Neural crest cell (in vitro differentiated cells): Measurements from ENCODE around the gene LDHAL6B. TPM values are rescaled to one million over a fixed set of nuclear protein-coding genes. Genes with fewer than 3 reads are reported as not detected.

ENCODE experiments used
- DNase-seq: peaks from one replicate; pipeline ENCODE4 v3.0.0; 2021; ENCODE audit warnings: low read depth, mixed read lengths, low spot score
- H3K27ac Mint-ChIP-seq: one replicate; pipeline ENCODE4 v1.8.0; 2021; ENCODE audit warnings: mild to moderate bottlenecking, mixed read lengths; ENCODE audit not compliant: unreplicated experiment
- H3K27me3 Mint-ChIP-seq: 2 replicates; pipeline ENCODE4 v1.8.0; 2021; ENCODE audit warnings: low read depth, mild to moderate bottlenecking, mixed read lengths
- H3K36me3 Mint-ChIP-seq: 2 replicates; pipeline ENCODE4 v1.8.0; 2021; ENCODE audit warnings: low read depth, mild to moderate bottlenecking, mixed read lengths
- H3K4me1 Mint-ChIP-seq: 2 replicates; pipeline ENCODE4 v1.8.0; 2021; ENCODE audit warnings: mixed read lengths
- H3K4me3 Mint-ChIP-seq: one replicate; pipeline ENCODE4 v1.8.0; 2021; ENCODE audit warnings: mild to moderate bottlenecking, mixed read lengths
- H3K9me3 Mint-ChIP-seq: 2 replicates; pipeline ENCODE4 v1.8.0; 2021; ENCODE audit warnings: mixed read lengths
- CTCF ChIP-seq: fragments of 200-600 bp; sonication (generic); conservative IDR thresholded peaks from 2 replicates; pipeline ENCODE4 v1.5.0; 2021; ENCODE audit warnings: antibody characterized with exemption, mild to moderate bottlenecking
- microRNA-seq: library from miRNA; unstranded; fragments of <30 nt; microRNA quantifications from one replicate; pipeline ENCODE4, GENCODE V29; 2020
- total RNA-seq: library from RNA; stranded (reverse); gene quantifications from 2 replicates; pipeline ENCODE4 v1.2.1, GENCODE V29; 2021

LDHAL6B gene
- total RNA-seq, 1 donor from 2014 or later = not detected

- Mint-ChIP-seq H3K27ac (no peak overlapping the region), H3K36me3 (no peaks in the 10 kb centered on the region), H3K4me3 (no peak overlapping the region), H3K27me3 (no peaks in the 10 kb centered on the region), H3K9me3 (no peaks in the 10 kb centered on the region), H3K4me1 (peaks cover 3% of the 10 kb centered on the region)
- no peak for TF ChIP-seq CTCF
- no peak for DNase-seq
Observed at GRCh38 chr15:59251001-59251845, 44.6 kb downstream of the LDHAL6B start.

- H3K27ac Mint-ChIP-seq = no peak overlapping the region
- TF ChIP-seq CTCF = no peak
- no peaks in the 10 kb centered on the region for H3K36me3 Mint-ChIP-seq
- H3K4me3 Mint-ChIP-seq = no peak overlapping the region
- no peak for DNase-seq
- no peaks in the 10 kb centered on the region for H3K27me3 Mint-ChIP-seq
- H3K9me3 Mint-ChIP-seq = no peaks in the 10 kb centered on the region
- peaks cover 3% of the 10 kb centered on the region for H3K4me1 Mint-ChIP-seq
Observed at GRCh38 chr15:59252137-59252536, 45.5 kb downstream of the LDHAL6B start.

GRCh38 chr15:59255680-59256336 lies 49.2 kb downstream of the LDHAL6B start:
- Mint-ChIP-seq H3K9me3 (no peaks in the 10 kb centered on the region), H3K27me3 (no peaks in the 10 kb centered on the region), H3K27ac (no peak overlapping the region), H3K36me3 (no peaks in the 10 kb centered on the region), H3K4me1 (peaks cover 18% of the 10 kb centered on the region), H3K4me3 (no peak overlapping the region)
- DNase-seq = no peak
- TF ChIP-seq CTCF = no peak

- H3K27me3 Mint-ChIP-seq = no peaks in the 10 kb centered on the region
- no peak overlapping the region for H3K27ac Mint-ChIP-seq
- H3K4me1 Mint-ChIP-seq = peaks cover 22% of the 10 kb centered on the region
- TF ChIP-seq CTCF = no peak
- no peak overlapping the region for H3K4me3 Mint-ChIP-seq
- no peaks in the 10 kb centered on the region for H3K9me3 Mint-ChIP-seq
- no peaks in the 10 kb centered on the region for H3K36me3 Mint-ChIP-seq
- DNase-seq = no peak
Observed at GRCh38 chr15:59256482-59256881, 49.8 kb downstream of the LDHAL6B start.

- TF ChIP-seq CTCF = no peak
- H3K4me3 Mint-ChIP-seq = no peak overlapping the region
- no peak overlapping the region for H3K27ac Mint-ChIP-seq
- H3K27me3 Mint-ChIP-seq = no peaks in the 10 kb centered on the region
- H3K9me3 Mint-ChIP-seq = no peaks in the 10 kb centered on the region
- no peaks in the 10 kb centered on the region for H3K36me3 Mint-ChIP-seq
- peaks cover 25% of the 10 kb centered on the region for H3K4me1 Mint-ChIP-seq
- DNase-seq = no peak
Observed at GRCh38 chr15:59257140-59257539, 50.5 kb downstream of the LDHAL6B start.

Small RNAs within 50 kb of the gene (microRNA-seq; reads per million reads assigned to microRNA genes)
- not detected for gene MIR2116

Other genes starting within 250 kb of the LDHAL6B start
- gene RNF111, start 219.2 kb upstream of the LDHAL6B start, total RNA-seq = 37.4 and 37.7 TPM in 2 replicates
- 95.3 and 99.2 TPM in 2 replicates for gene CCNB2, start 101.7 kb upstream of the LDHAL6B start, total RNA-seq
- 26.1 and 34.5 TPM in 2 replicates for gene MYO1E, start 166.0 kb downstream of the LDHAL6B start, total RNA-seq
- gene FAM81A, start 231.3 kb downstream of the LDHAL6B start, total RNA-seq = 3.8 and 4.2 TPM in 2 replicates